DOHH2 (cell line): ENCODE measurements around the gene FAM83F.

Experiments used
- CTCF ChIP-seq: fragments of 200-600 bp; sonication (generic); IDR thresholded peaks from one replicate; pipeline ENCODE4 v1.5.1; 2014; ENCODE audit warnings: antibody characterized with exemption, mild to moderate bottlenecking, low read depth, low read length; ENCODE audit not compliant: poor library complexity, severe bottlenecking
- EZH2phosphoT487 ChIP-seq: fragments of 200-600 bp; sonication (generic); IDR thresholded peaks from 2 replicates; pipeline ENCODE4 v1.6.1; 2017; ENCODE audit warnings: borderline replicate concordance, mild to moderate bottlenecking, antibody characterized with exemption, low read length, moderate library complexity, mixed read lengths

- TF ChIP-seq CTCF = no peak
- TF ChIP-seq EZH2phosphoT487 = no peak
Measured at GRCh38 chr22:39974065-39974464, 20.7 kb upstream of the FAM83F start.
